H1 (cell line): ENCODE data around the gene SLC7A7. TPM values are rescaled to one million over a fixed set of nuclear protein-coding genes. Genes with fewer than 3 reads are reported as not detected.

Experiments used
- CTCF ChIA-PET: fragments of 300-600 bp; sonication (Branson Sonifier 250); formaldehyde crosslinking; loops from one replicate; lab custom pipeline; 2021; ENCODE audit not compliant: partially characterized antibody; lab: Charles Lee
- POLR2A ChIA-PET: fragments of 300-600 bp; sonication (Branson Sonifier 250); formaldehyde crosslinking; loops from one replicate; lab custom pipeline; 2021; ENCODE audit warnings: inconsistent platforms; ENCODE audit not compliant: partially characterized antibody; lab: Charles Lee
- DNase-seq, 2 experiments: peaks; one replicate each; pipeline versions ENCODE4 v3.0.0 to v3.0.0-alpha.2; 2010 to 2022; ENCODE audit warnings: low spot score in 2 of 2, low read depth in 1 of 2, mixed read lengths in 1 of 2
- FAIRE-seq: peaks from 2 replicates; lab custom pipeline; 2011; peaks lifted over from hg19 to GRCh38; lab: Jason Lieb, UNC
- H2AFZ ChIP-seq: 2 replicates; pipeline ENCODE4 v1.8.1; 2012; ENCODE audit warnings: low read length, inconsistent platforms
- H2AK5ac ChIP-seq: 2 replicates; pipeline ENCODE4 v1.6.1; 2013; ENCODE audit warnings: low read depth, low read length
- H2BK120ac ChIP-seq: replicated peaks from 2 replicates; pipeline ENCODE3; 2013; ENCODE audit warnings: low read depth, low read length, inconsistent platforms
- H2BK12ac ChIP-seq: 2 replicates; pipeline ENCODE4 v1.6.1; 2013; ENCODE audit warnings: low read depth, low read length
- H2BK15ac ChIP-seq: 2 replicates; pipeline ENCODE4 v1.6.1; 2013; ENCODE audit warnings: low read length
- H2BK20ac ChIP-seq: 2 replicates; pipeline ENCODE4 v1.6.1; 2013; ENCODE audit warnings: low read length
- H2BK5ac ChIP-seq: 2 replicates; pipeline ENCODE4 v1.6.1; 2013; ENCODE audit warnings: low read depth, low read length
- H3K14ac ChIP-seq: 2 replicates; pipeline ENCODE4 v1.6.1; 2013; ENCODE audit warnings: inconsistent platforms; ENCODE audit not compliant: insufficient read length
- H3K18ac ChIP-seq: 2 replicates; pipeline ENCODE4 v1.6.1; 2013; ENCODE audit warnings: low read length; ENCODE audit errors: extremely low read depth
- H3K23ac ChIP-seq: 2 replicates; pipeline ENCODE4 v1.6.1; 2013; ENCODE audit warnings: inconsistent platforms; ENCODE audit not compliant: insufficient read length
- H3K23me2 ChIP-seq: 2 replicates; pipeline ENCODE4 v1.6.1; 2013; ENCODE audit warnings: low read depth, low read length
- H3K27ac ChIP-seq: 2 replicates; pipeline ENCODE4 v1.6.1; 2011; ENCODE audit warnings: low read depth, low read length, inconsistent platforms
- H3K27me3 ChIP-seq, 4 experiments: replicated peaks in 1 of 4; 1 replicate in 1 of 4; 2 replicates in 3 of 4; pipeline versions ENCODE4 v1.6.1 to v1.8.1; 2011 to 2013; ENCODE audit warnings: low read length in 3 of 4, mild to moderate bottlenecking in 3 of 4, inconsistent platforms in 2 of 4, mixed read lengths in 2 of 4, moderate library complexity in 1 of 4; ENCODE audit not compliant: control insufficient read depth in 3 of 4, insufficient read depth in 3 of 4; ENCODE audit errors: extremely low read depth in 1 of 4
- H3K36me3 ChIP-seq, 4 experiments: 2 replicates each; pipeline versions ENCODE4 v1.6.1 to v1.8.1; 2011 to 2013; ENCODE audit warnings: mild to moderate bottlenecking in 4 of 4, low read length in 3 of 4, moderate library complexity in 2 of 4, control low read depth in 1 of 4, inconsistent platforms in 1 of 4; ENCODE audit not compliant: insufficient read depth in 4 of 4, control insufficient read depth in 2 of 4
- H3K4ac ChIP-seq: replicated peaks from 2 replicates; pipeline ENCODE3; 2013; ENCODE audit warnings: low read length, low read depth, mixed read lengths, inconsistent platforms; ENCODE audit not compliant: insufficient read length
- H3K4me1 ChIP-seq, 4 experiments: replicated peaks in 1 of 4; 1 replicate in 1 of 4; 2 replicates in 3 of 4; pipeline versions ENCODE4 v1.6.1 to v1.8.1; 2011 to 2013; ENCODE audit warnings: low read length in 3 of 4, inconsistent platforms in 2 of 4, mixed read lengths in 1 of 4; ENCODE audit not compliant: insufficient read depth in 4 of 4, control insufficient read depth in 3 of 4
- H3K4me2 ChIP-seq, 2 experiments: 2 replicates each; pipeline versions ENCODE4 v1.6.1 to v1.8.1; 2011 to 2013; ENCODE audit warnings: low read depth in 2 of 2, low read length in 2 of 2, control low read depth in 1 of 2, inconsistent platforms in 1 of 2, mild to moderate bottlenecking in 1 of 2; ENCODE audit not compliant: insufficient read depth in 1 of 2
- H3K4me3 ChIP-seq, 4 experiments: fragments of 200-600, 300-600 bp in 1 of 4; sonication (generic), shearing (Covaris generic), sonication (Bioruptor Twin) in 1 of 4; 2 replicates each; pipeline versions ENCODE4 v1.5.1 to v1.8.1; 2011 to 2016; ENCODE audit warnings: low read length in 4 of 4, low read depth in 3 of 4, control low read depth in 2 of 4, inconsistent platforms in 2 of 4, mild to moderate bottlenecking in 2 of 4, mixed read lengths in 1 of 4, moderate library complexity in 1 of 4; ENCODE audit not compliant: insufficient read depth in 2 of 4; ENCODE audit errors: extremely low read depth in 1 of 4
- H3K56ac ChIP-seq: replicated peaks from 2 replicates; pipeline ENCODE3; 2013; ENCODE audit warnings: low read depth, mild to moderate bottlenecking, mixed read lengths, low read length, inconsistent platforms; ENCODE audit not compliant: insufficient read length
- H3K79me1 ChIP-seq: 2 replicates; pipeline ENCODE4 v1.6.1; 2013; ENCODE audit warnings: low read depth, low read length, control low read depth
- H3K79me2 ChIP-seq, 2 experiments: 2 replicates each; pipeline versions ENCODE4 v1.6.1 to v1.8.1; 2012 to 2013; ENCODE audit warnings: low read length in 2 of 2, mild to moderate bottlenecking in 2 of 2, inconsistent platforms in 1 of 2; ENCODE audit not compliant: insufficient read depth in 2 of 2, control insufficient read depth in 1 of 2
- H3K9ac ChIP-seq, 4 experiments: replicated peaks in 1 of 4; 1 replicate in 1 of 4; 2 replicates in 3 of 4; pipeline versions ENCODE4 v1.6.1 to v1.8.1; 2011 to 2013; ENCODE audit warnings: low read depth in 3 of 4, low read length in 3 of 4, control low read depth in 2 of 4, mild to moderate bottlenecking in 2 of 4, moderate library complexity in 2 of 4, inconsistent platforms in 1 of 4; ENCODE audit errors: extremely low read depth in 1 of 4
- H3K9me3 ChIP-seq, 2 experiments: 2 replicates each; pipeline versions ENCODE4 v1.6.1 to v1.8.1; 2012 to 2013; ENCODE audit warnings: mild to moderate bottlenecking in 2 of 2, moderate library complexity in 2 of 2, control low read depth in 1 of 2, inconsistent platforms in 1 of 2, low read depth in 1 of 2, low read length in 1 of 2, mixed read lengths in 1 of 2; ENCODE audit not compliant: insufficient read depth in 2 of 2
- H4K20me1 ChIP-seq, 2 experiments: replicated peaks in 1 of 2; 2 replicates each; pipeline versions ENCODE3 to v1.8.1; 2011 to 2013; ENCODE audit warnings: inconsistent platforms in 2 of 2, low read length in 2 of 2, mild to moderate bottlenecking in 1 of 2; ENCODE audit not compliant: insufficient read depth in 2 of 2, control insufficient read depth in 1 of 2
- H4K5ac ChIP-seq: 2 replicates; pipeline ENCODE4 v1.6.1; 2013; ENCODE audit warnings: low read length, low read depth, mixed read lengths, inconsistent platforms; ENCODE audit not compliant: insufficient read length
- H4K8ac ChIP-seq: 2 replicates; pipeline ENCODE4 v1.8.0; 2013; ENCODE audit warnings: mild to moderate bottlenecking, moderate library complexity, low read length, inconsistent platforms; ENCODE audit not compliant: insufficient read depth; ENCODE audit errors: extremely low read depth
- H4K91ac ChIP-seq: replicated peaks from 2 replicates; pipeline ENCODE3; 2013; ENCODE audit warnings: low read length, mixed read lengths, inconsistent platforms; ENCODE audit not compliant: insufficient read length
- EP300 ChIP-seq, 2 experiments: IDR thresholded peaks; 1 replicate in 1 of 2; 2 replicates in 1 of 2; pipeline ENCODE4 v1.6.1; 2011 to 2012; ENCODE audit warnings: low read depth in 2 of 2, low read length in 2 of 2, mild to moderate bottlenecking in 2 of 2, borderline replicate concordance in 1 of 2, inconsistent platforms in 1 of 2, moderate library complexity in 1 of 2
- whole genome bisulfite sequencing, 2 experiments: shearing (Covaris generic) in 1 of 2; methylation state at CpG; one replicate each; pipeline versions ENCODE4 v1.1.6 to v1.1.7; 2013 to 2015; ENCODE audit warnings: low lambda C conversion rate in 2 of 2, mixed read lengths in 2 of 2, inconsistent platforms in 1 of 2, low coverage in 1 of 2, missing lambda C conversion rate in 1 of 2; ENCODE audit not compliant: insufficient replicate concordance in 2 of 2, insufficient coverage in 1 of 2, insufficient read length in 1 of 2; ENCODE audit errors: extremely low coverage in 1 of 2, missing lambda C conversion rate in 1 of 2; 5-methylcytosine and 5-hydroxymethylcytosine counted together
- polyA plus RNA-seq, 7 experiments: library from polyadenylated mRNA; depleted of rRNA in 3 of 7; stranded (reverse) in 5 of 7; unstranded in 2 of 7; fragments of >200 nt in 5 of 7; fragments of 200-250 nt in 2 of 7; gene quantifications; 1 replicate in 5 of 7; 2 replicates in 1 of 7; 4 replicates in 1 of 7; pipeline versions ENCODE4 v1.2.1 to v1.2.3, GENCODE V29; 2011 to 2013; ENCODE audit warnings: missing spikeins in 2 of 7, mixed read lengths in 2 of 7
- total RNA-seq: library from RNA; stranded (reverse); fragmentation: NEBNext Ultra II Directional; extraction: Animal tissue kit (Norgen Biotek cat#: 25700); gene quantifications from 2 replicates; pipeline ENCODE4 v1.2.1, GENCODE V29; 2021

Gene SLC7A7
- total and polyA plus RNA-seq, 2 of the 8 experiments (the other 6 are each of a cell fraction or from before 2014, with no cell fraction given): 5.8 to 14.9 TPM

DNA sequence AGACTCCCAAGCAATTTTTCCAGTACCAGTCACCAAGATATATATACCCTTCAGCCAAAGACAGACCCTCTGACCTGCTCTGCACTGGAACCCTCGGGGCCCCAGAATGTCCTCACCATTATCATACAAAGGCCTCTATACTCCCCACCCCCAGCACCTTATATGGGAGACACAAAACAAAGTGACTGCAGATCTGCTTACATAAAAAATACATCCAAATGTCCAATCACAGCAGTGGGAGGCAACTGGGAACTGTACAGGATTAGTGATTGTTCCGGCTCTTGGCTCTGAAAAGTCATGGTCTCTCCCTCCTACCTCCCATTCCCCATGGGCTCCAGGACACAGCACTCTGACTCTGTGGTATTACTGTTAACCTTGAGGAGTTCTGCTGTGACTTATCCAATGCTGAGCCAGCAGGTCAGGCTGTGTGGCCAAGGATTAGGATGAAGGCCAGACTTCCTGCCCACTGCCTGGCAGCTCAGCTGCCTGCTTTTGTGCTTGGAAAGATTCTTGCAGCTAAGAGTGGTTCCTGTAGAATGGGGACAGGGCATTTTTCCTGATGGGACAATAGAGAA lies 35.0 kb downstream of the SLC7A7 start:
- DNase-seq (no peak), FAIRE-seq (no peak)
- Histone ChIP-seq H4K8ac (no peak overlapping the region), H3K4me2 (no peak overlapping the region), H3K9ac (no peak overlapping the region), H3K9me3 (no peaks in the 10 kb centered on the region), H2AK5ac (no peak overlapping the region), H3K27ac (no peak overlapping the region), H2AFZ (no peak overlapping the region), H3K23me2 (no peaks in the 10 kb centered on the region), H3K18ac (no peak overlapping the region), H4K91ac (no peak overlapping the region), H3K4me1 (no peaks in the 10 kb centered on the region; a peak in 1 of 7 replicates), H3K56ac (no peak overlapping the region), H3K23ac (no peak overlapping the region), H3K79me1 (no peaks in the 10 kb centered on the region), H3K36me3 (no peaks in the 10 kb centered on the region), H2BK20ac (no peak overlapping the region), H2BK15ac (0 out of 2 replicates have a peak overlapping the region, but pooled peaks have one; percentile 83), H3K4ac (no peak overlapping the region), H3K27me3 (no peaks in the 10 kb centered on the region), H2BK12ac (no peak overlapping the region), H3K79me2 (no peaks in the 10 kb centered on the region), H3K14ac (no peak overlapping the region), H4K5ac (no peak overlapping the region), H4K20me1 (no peaks in the 10 kb centered on the region), H2BK120ac (no peak overlapping the region), H2BK5ac (no peak overlapping the region), H3K4me3 (no peak overlapping the region)
- ChIA-PET CTCF (interaction anchor here (0.8 to 3.0 kb wide), 9 partner anchors 14 to 220 kb away, joined by 3 to 13 read pairs (median 5); partner anchors contain the start of gene MRPL52), POLR2A (interaction anchor here (0.6 to 0.9 kb wide), 2 partner anchors 57 to 194 kb away, joined by 3 read pairs; no protein-coding TSS in a partner anchor)
- 84% methylated on average over 2 of the region's 2 CpGs; no CpG with 5 or more reads in 1 of the 2 experiments for WGBS, 2 experiments
- no peak for TF ChIP-seq EP300 (IDR thresholded peaks at IDR 0.05; ENCODE audit: borderline replicate concordance in 1 of 2, low read depth in 2 of 2, low read length in 2 of 2)
